Breast epithelium (tissue), 4 donors: ENCODE measurements around the gene GPAM. TPM values are rescaled to one million over a fixed set of nuclear protein-coding genes. Genes with fewer than 3 reads are reported as not detected.

Experiments used
- DNase-seq, 2 donors: peaks; one replicate each; pipeline ENCODE4 v3.0.0-alpha.2; 2019; ENCODE audit warnings: low spot score in 2 of 2
- H3K27ac ChIP-seq, 2 donors: fragments of 200-600 bp; sonication (generic) in 1 of 2; one replicate each; pipeline ENCODE4 v1.5.1; 2016 to 2019; ENCODE audit warnings: mild to moderate bottlenecking in 1 of 2
- H3K27me3 ChIP-seq, 2 donors: fragments of 200-600 bp; sonication (generic) in 1 of 2; one replicate each; pipeline versions ENCODE4 v1.5.1 to v1.6.0; 2017 to 2019; ENCODE audit warnings: control low read depth in 1 of 2, mild to moderate bottlenecking in 1 of 2
- H3K36me3 ChIP-seq: fragments of 200-600 bp; one replicate; pipeline ENCODE4 v1.5.1; 2019
- H3K4me1 ChIP-seq, 2 donors: fragments of 200-600 bp; sonication (generic); one replicate each; pipeline ENCODE4 v1.5.1; 2016 to 2019; ENCODE audit warnings: control low read depth in 1 of 2
- H3K4me3 ChIP-seq, 3 donors: fragments of 200-600 bp; sonication (generic); 1 replicate in 2 of 3; 2 replicates in 1 of 3; pipeline ENCODE4 v1.5.1; 2016 to 2019; ENCODE audit warnings: mild to moderate bottlenecking in 3 of 3, moderate library complexity in 2 of 3
- H3K9me3 ChIP-seq, 2 donors: fragments of 200-600 bp; sonication (generic) in 1 of 2; one replicate each; pipeline ENCODE4 v1.5.1; 2016 to 2019; ENCODE audit warnings: control low read depth in 1 of 2
- CTCF ChIP-seq, 3 donors: fragments of 450-650 bp; IDR thresholded peaks; one replicate each; pipeline ENCODE4 v1.5.1; 2016 to 2017; ENCODE audit warnings: antibody characterized with exemption in 3 of 3, mild to moderate bottlenecking in 3 of 3, moderate library complexity in 3 of 3
- POLR2A ChIP-seq: fragments of 450-650 bp; IDR thresholded peaks from one replicate; pipeline ENCODE4 v1.6.1; 2016; ENCODE audit warnings: antibody characterized with exemption, mild to moderate bottlenecking, moderate library complexity
- POLR2AphosphoS5 ChIP-seq, 3 donors: sonication (generic); formaldehyde crosslinking; IDR thresholded peaks; one replicate each; pipeline ENCODE4 v1.6.1; 2017; ENCODE audit warnings: antibody characterized with exemption in 3 of 3
- intact Hi-C: fragments of 100-400 bp; cut with DNase I; formaldehyde crosslinking; loops from one replicate; pipeline ENCODE4 v1.15.1; 2023; ENCODE audit warnings: low total_unique reads
- total RNA-seq, 3 donors: library from RNA; depleted of rRNA; stranded (reverse); fragments of >200 nt; gene quantifications; one replicate each; pipeline ENCODE4 v1.1.0, GENCODE V29; 2016

The GPAM gene
- total RNA-seq, 3 donors from 2014 or later: 13.4 to 462 (median 26.3) TPM

GRCh38 chr10:112159469-112159868 lies 24.1 kb downstream of the GPAM start:
- intact Hi-C loops: no loop called here
- no peak for DNase-seq
- H3K9me3 ChIP-seq: no peaks in the 10 kb centered on the region
- TF ChIP-seq POLR2A (no peak), CTCF (IDR thresholded peaks at IDR 0.05) (no peak), POLR2AphosphoS5 (IDR thresholded peaks at IDR 0.05) (no peak)
- H3K27ac ChIP-seq: no peak overlapping the region
- peaks cover 3% of the 10 kb centered on the region for H3K36me3 ChIP-seq
- H3K27me3 ChIP-seq: no peaks in the 10 kb centered on the region
- H3K4me3 ChIP-seq: no peak overlapping the region
- no peaks in the 10 kb centered on the region for H3K4me1 ChIP-seq

GRCh38 chr10:112151524-112152039 lies 32.0 kb downstream of the GPAM start:
- intact Hi-C loops: no loop called here

GRCh38 chr10:112148331-112148730 lies 35.2 kb downstream of the GPAM start:
- intact Hi-C loops: no loop called here
- Histone ChIP-seq H3K36me3 (peaks cover 3% of the 10 kb centered on the region), H3K4me1 (no peaks in the 10 kb centered on the region), H3K27ac (no peak overlapping the region), H3K9me3 (no peaks in the 10 kb centered on the region), H3K4me3 (no peak overlapping the region), H3K27me3 (no peaks in the 10 kb centered on the region)
- DNase-seq: no peak
- TF ChIP-seq CTCF (IDR thresholded peaks at IDR 0.05): no peak
- TF ChIP-seq POLR2AphosphoS5 (IDR thresholded peaks at IDR 0.05): no peak

More at GRCh38 chr10:112151524-112152039, 32.0 kb downstream of the GPAM start:
- no peak overlapping the region for H3K27ac ChIP-seq
- H3K27me3 ChIP-seq: no peaks in the 10 kb centered on the region
- no peak overlapping the region for H3K4me3 ChIP-seq
- H3K9me3 ChIP-seq: no peaks in the 10 kb centered on the region
- peaks cover 3% of the 10 kb centered on the region for H3K36me3 ChIP-seq
- DNase-seq: no peak
- no peaks in the 10 kb centered on the region for H3K4me1 ChIP-seq
- TF ChIP-seq CTCF (IDR thresholded peaks at IDR 0.05) (no peak), POLR2AphosphoS5 (IDR thresholded peaks at IDR 0.05) (no peak), POLR2A (no peak)

GRCh38 chr10:112146799-112147198 lies 36.8 kb downstream of the GPAM start:
- intact Hi-C loops: no loop called here
- H3K4me1 ChIP-seq: no peaks in the 10 kb centered on the region
- no peak overlapping the region for H3K27ac ChIP-seq
- no peak overlapping the region for H3K4me3 ChIP-seq
- H3K9me3 ChIP-seq: no peaks in the 10 kb centered on the region
- no peak for DNase-seq
- H3K27me3 ChIP-seq: no peaks in the 10 kb centered on the region
- TF ChIP-seq POLR2A (no peak), POLR2AphosphoS5 (IDR thresholded peaks at IDR 0.05) (no peak), CTCF (IDR thresholded peaks at IDR 0.05) (no peak)
- H3K36me3 ChIP-seq: no peaks in the 10 kb centered on the region

GRCh38 chr10:112145263-112145662 lies 38.3 kb downstream of the GPAM start:
- no peak overlapping the region for H3K4me3 ChIP-seq

More at GRCh38 chr10:112145263-112145662, 38.3 kb downstream of the GPAM start:
- no peaks in the 10 kb centered on the region for H3K36me3 ChIP-seq
- no peaks in the 10 kb centered on the region for H3K27me3 ChIP-seq
- intact Hi-C loops: no loop called here
- H3K9me3 ChIP-seq: no peaks in the 10 kb centered on the region
- no peaks in the 10 kb centered on the region for H3K4me1 ChIP-seq
- no peak for TF ChIP-seq POLR2AphosphoS5 (IDR thresholded peaks at IDR 0.05)
- no peak for TF ChIP-seq CTCF (IDR thresholded peaks at IDR 0.05)
- no peak for TF ChIP-seq POLR2A
- DNase-seq: no peak
- H3K27ac ChIP-seq: no peak overlapping the region
